NB4 (cell line): ENCODE data around the gene DFFB.

ENCODE experiments used
- DNase-seq: peaks from one replicate; pipeline ENCODE4 v3.0.0; 2010; ENCODE audit warnings: low read depth
- H3K4me3 ChIP-seq: one replicate; pipeline ENCODE4 v1.5.1; 2011; ENCODE audit warnings: mild to moderate bottlenecking, low read depth, low read length, moderate library complexity
- MYC ChIP-seq: IDR thresholded peaks from 2 replicates; pipeline ENCODE4 v1.6.1; 2011; ENCODE audit warnings: low read depth, low read length
- POLR2A ChIP-seq: IDR thresholded peaks from 2 replicates; pipeline ENCODE4 v1.6.1; 2011; ENCODE audit warnings: mild to moderate bottlenecking; ENCODE audit not compliant: insufficient read length; ENCODE audit errors: extremely low read depth
- TF ChIP-seq, protein P1 (sequence below): IDR thresholded peaks from one replicate; pipeline ENCODE4 v1.5.1; 2012; ENCODE audit warnings: low read depth, low read length
- TF ChIP-seq, protein P2 (sequence below): IDR thresholded peaks from 2 replicates; pipeline ENCODE4 v1.6.1; 2011; ENCODE audit warnings: low read depth, low read length

The DFFB gene

GRCh38 chr1:3926956-3927355, 69.7 kb downstream of the DFFB start:
- no peak for DNase-seq
- TF ChIP-seq, protein P1, sequence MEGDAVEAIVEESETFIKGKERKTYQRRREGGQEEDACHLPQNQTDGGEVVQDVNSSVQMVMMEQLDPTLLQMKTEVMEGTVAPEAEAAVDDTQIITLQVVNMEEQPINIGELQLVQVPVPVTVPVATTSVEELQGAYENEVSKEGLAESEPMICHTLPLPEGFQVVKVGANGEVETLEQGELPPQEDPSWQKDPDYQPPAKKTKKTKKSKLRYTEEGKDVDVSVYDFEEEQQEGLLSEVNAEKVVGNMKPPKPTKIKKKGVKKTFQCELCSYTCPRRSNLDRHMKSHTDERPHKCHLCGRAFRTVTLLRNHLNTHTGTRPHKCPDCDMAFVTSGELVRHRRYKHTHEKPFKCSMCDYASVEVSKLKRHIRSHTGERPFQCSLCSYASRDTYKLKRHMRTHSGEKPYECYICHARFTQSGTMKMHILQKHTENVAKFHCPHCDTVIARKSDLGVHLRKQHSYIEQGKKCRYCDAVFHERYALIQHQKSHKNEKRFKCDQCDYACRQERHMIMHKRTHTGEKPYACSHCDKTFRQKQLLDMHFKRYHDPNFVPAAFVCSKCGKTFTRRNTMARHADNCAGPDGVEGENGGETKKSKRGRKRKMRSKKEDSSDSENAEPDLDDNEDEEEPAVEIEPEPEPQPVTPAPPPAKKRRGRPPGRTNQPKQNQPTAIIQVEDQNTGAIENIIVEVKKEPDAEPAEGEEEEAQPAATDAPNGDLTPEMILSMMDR, result no peak
- H3K4me3 ChIP-seq, result no peak overlapping the region

GRCh38 chr1:3928586-3928985, 71.3 kb downstream of the DFFB start:
- H3K4me3 ChIP-seq, result no peak overlapping the region
- no peak for TF ChIP-seq POLR2A
- TF ChIP-seq MYC, result no peak
- TF ChIP-seq, protein P1, result no peak
- TF ChIP-seq, protein P2, sequence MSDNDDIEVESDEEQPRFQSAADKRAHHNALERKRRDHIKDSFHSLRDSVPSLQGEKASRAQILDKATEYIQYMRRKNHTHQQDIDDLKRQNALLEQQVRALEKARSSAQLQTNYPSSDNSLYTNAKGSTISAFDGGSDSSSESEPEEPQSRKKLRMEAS, result no peak
- no peak for DNase-seq

DNA sequence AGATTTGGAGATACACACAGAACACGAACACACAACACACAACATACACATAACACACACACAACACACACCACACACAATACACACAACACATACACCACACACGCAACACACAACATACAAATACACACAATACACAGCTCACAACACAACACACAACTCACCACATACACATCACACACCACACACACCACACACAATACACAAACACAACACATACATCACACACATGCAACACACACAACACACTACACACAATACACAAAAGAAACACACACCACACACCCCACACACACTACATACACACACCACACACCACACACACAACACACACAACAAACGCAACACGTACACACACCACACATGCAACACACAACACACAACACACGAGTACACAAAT, 71.8 kb downstream of the DFFB start:
- no peak for DNase-seq
- no peak overlapping the region for H3K4me3 ChIP-seq
- TF ChIP-seq, protein P2, result no peak
- TF ChIP-seq, protein P1, result no peak
- TF ChIP-seq POLR2A, result no peak
- TF ChIP-seq MYC, result no peak

DNA sequence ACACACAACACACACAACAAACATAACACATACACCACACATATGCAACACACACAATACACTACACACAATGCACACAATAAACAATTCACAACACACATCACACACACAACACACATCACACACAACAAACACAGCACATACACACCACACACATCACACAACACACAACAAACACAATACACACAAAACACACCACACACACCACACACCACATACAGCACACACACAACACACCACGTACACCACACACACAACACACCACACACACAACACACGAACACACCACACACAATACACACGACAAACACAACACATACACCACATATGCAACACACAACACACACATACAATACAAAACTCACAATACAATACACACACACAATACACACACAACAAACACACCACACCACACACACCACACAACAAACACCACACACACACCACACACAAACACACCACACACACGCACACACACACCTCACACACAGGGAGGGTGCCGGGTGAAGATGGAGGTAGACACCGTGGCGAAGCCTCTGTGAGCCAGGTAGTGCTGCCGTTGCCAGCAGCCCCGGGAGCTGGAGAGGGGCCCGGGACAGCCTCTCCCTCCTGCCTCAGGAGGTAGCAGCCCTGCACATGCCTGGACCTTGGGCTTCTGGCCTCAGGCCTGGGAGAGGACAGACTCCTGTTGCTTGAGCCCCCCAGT, 73.2 kb downstream of the DFFB start:
- no peak for DNase-seq
- no peak overlapping the region for H3K4me3 ChIP-seq
- TF ChIP-seq POLR2A (no peak), MYC (no peak)
- TF ChIP-seq, protein P1, result no peak
- TF ChIP-seq, protein P2, result no peak

DNA sequence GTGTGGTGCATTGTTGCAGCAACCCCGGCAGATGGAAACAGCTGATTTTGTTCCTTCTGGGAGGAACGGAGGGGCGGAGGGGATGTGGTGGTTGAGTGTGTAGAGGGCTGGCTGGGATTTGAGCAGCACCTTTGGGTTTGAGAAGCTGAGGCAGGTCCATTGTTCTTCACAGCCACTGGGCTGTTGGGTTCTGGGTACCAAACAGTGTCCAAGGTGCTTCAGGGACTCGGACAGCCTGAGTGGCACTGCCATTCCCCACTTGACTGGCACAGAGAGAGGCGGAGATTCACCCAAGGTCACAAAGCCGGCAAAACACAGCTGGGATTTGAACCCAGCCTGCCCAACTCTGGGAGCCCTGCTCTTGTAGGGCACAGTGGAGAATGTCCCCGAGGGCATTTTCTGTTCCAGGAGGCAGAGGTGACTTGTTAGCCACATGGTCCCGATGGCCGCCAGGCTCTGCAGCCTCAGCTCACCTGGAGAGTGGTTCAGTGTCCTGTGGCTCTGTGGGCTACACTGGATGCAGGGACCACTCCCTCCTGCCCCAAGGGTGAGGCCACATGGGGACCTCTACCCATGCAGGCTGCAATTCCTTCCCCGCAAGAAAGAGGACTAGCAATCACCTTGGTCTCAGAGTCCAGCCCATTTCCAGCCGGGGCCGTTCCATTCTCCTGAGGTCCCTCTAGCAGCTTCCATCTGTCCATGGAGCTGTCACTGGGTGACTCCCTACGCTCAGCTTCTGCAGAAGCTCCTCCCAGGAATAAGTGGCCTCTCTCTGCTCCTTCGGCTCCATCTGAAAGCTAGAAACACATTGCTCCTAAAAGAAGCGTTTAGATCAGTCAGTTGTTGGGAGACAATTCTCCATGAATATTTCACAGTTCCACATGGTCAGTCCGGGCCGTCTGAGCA, 74.0 kb downstream of the DFFB start:
- TF ChIP-seq POLR2A (no peak), MYC (no peak)
- TF ChIP-seq, protein P1, result no peak
- TF ChIP-seq, protein P2, result no peak

More for the DNA sequence above, 74.0 kb downstream of the DFFB start:
- no peak overlapping the region for H3K4me3 ChIP-seq
- DNase-seq, result no peak
